ENCODE data around the gene OR6C74. TPM values are rescaled to one million over a fixed set of nuclear protein-coding genes. Genes with fewer than 3 reads are reported as not detected.

OR6C74 gene
- total RNA-seq (2014; rRNA removed; shearing (Covaris generic)) = not detected in 2 replicates

- DNase-seq (ENCODE audit: low read depth) = no peak
Observed at GRCh38 chr12:55244309-55244708, at the start of gene OR6C74. Gene OR6C74, plus strand, starts transcription at chr12:55244609. Its CDS starts 2,679 bp downstream, at chr12:55247288.

GRCh38 chr12:55220725-55221124 is 23.7 kb upstream of the OR6C74 start, which contains the start of gene OR10A7:
Gene OR10A7, plus strand, starts transcription at chr12:55221025. Its CDS starts 0 bp downstream, at chr12:55221025.
- DNase-seq (ENCODE audit: low read depth) = no peak

GRCh38 chr12:55226523-55226922 is 17.9 kb upstream of the OR6C74 start:
- DNase-seq (ENCODE audit: low read depth) = no peak

- no peak for DNase-seq (ENCODE audit: low read depth)
Observed at GRCh38 chr12:55227643-55228042, 16.8 kb upstream of the OR6C74 start.

- DNase-seq (ENCODE audit: low read depth) = no peak
Observed at GRCh38 chr12:55246159-55246558, 1.8 kb downstream of the OR6C74 start.

- DNase-seq (ENCODE audit: low read depth) = no peak
Observed at GRCh38 chr12:55250944-55251343, 6.5 kb downstream of the OR6C74 start.

- DNase-seq (ENCODE audit: low read depth) = no peak
Observed at GRCh38 chr12:55253281-55253680, 8.9 kb downstream of the OR6C74 start.

GRCh38 chr12:55256831-55257230 is 12.4 kb downstream of the OR6C74 start:
- DNase-seq (ENCODE audit: low read depth) = no peak

- no peak for DNase-seq (ENCODE audit: low read depth)
Observed at GRCh38 chr12:55258303-55258702, 13.9 kb downstream of the OR6C74 start.

GRCh38 chr12:55280991-55281390 is 36.6 kb downstream of the OR6C74 start:
- DNase-seq (ENCODE audit: low read depth) = no peak

- no peak for DNase-seq (ENCODE audit: low read depth)
Observed at GRCh38 chr12:55289999-55290398, 45.6 kb downstream of the OR6C74 start.

Other genes starting within 250 kb of the OR6C74 start
- not detected in 2 replicates for gene NEUROD4, start 224.6 kb upstream of the OR6C74 start, total RNA-seq (2014; rRNA removed; shearing (Covaris generic))
- gene OR9K2, start 118.2 kb upstream of the OR6C74 start, total RNA-seq (2014; rRNA removed; shearing (Covaris generic)) = not detected in 2 replicates
- gene OR10A7, start 23.6 kb upstream of the OR6C74 start, total RNA-seq (2014; rRNA removed; shearing (Covaris generic)) = not detected in 2 replicates
- not detected in 2 replicates for gene OR6C6, start 52.0 kb downstream of the OR6C74 start, total RNA-seq (2014; rRNA removed; shearing (Covaris generic))
- gene OR6C1, start 69.7 kb downstream of the OR6C74 start, total RNA-seq (2014; rRNA removed; shearing (Covaris generic)) = not detected in 2 replicates
- not detected in 2 replicates for gene OR6C3, start 86.1 kb downstream of the OR6C74 start, total RNA-seq (2014; rRNA removed; shearing (Covaris generic))
- not detected in 2 replicates for gene OR6C75, start 118.4 kb downstream of the OR6C74 start, total RNA-seq (2014; rRNA removed; shearing (Covaris generic))
- not detected in 2 replicates for gene OR6C65, start 155.9 kb downstream of the OR6C74 start, total RNA-seq (2014; rRNA removed; shearing (Covaris generic))
- not detected in 2 replicates for gene OR6C76, start 181.6 kb downstream of the OR6C74 start, total RNA-seq (2014; rRNA removed; shearing (Covaris generic))
- gene OR6C2, start 199.5 kb downstream of the OR6C74 start, total RNA-seq (2014; rRNA removed; shearing (Covaris generic)) = not detected in 2 replicates
- not detected in 2 replicates for gene OR6C70, start 225.5 kb downstream of the OR6C74 start, total RNA-seq (2014; rRNA removed; shearing (Covaris generic))
- gene OR6C68, start 247.8 kb downstream of the OR6C74 start, total RNA-seq (2014; rRNA removed; shearing (Covaris generic)) = not detected in 2 replicates

All from RPMI7951 (cell line).